Limb (tissue), 2 donors: Measurements from ENCODE around the gene PRKN.

Source experiments
- DNase-seq, 2 donors: peaks; one replicate each; pipeline ENCODE4 v3.0.0-alpha.2; 2016; ENCODE audit errors: extremely low spot score in 2 of 2

PRKN gene

DNA sequence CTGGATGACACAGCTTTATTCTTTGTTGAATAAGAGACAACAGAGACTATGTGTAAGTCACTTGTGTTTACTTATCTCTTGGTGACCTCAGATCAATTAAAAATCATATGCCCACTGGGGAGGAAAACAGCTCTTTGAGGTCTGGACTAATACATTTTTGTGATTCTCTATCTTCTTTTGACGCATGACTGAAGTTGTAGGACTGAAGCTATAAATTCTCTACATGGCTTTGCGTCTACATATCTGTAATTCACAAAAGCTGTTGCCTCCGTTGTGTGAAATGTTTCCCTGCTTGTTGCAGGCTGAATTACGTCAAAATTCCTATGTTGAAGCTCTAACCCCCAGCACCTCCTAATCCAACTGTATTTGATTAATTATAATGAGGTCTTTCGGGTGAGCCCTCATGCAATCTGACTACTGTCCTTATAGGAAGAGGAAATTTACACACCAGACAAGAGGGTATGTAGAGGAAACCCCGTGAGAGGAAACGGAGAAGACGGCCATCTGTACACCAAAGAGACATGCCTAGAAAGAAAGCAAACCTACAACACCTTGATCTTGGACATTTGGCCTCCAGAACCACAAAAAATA is 481.6 kb downstream of the PRKN start:
- no peak for DNase-seq

DNA sequence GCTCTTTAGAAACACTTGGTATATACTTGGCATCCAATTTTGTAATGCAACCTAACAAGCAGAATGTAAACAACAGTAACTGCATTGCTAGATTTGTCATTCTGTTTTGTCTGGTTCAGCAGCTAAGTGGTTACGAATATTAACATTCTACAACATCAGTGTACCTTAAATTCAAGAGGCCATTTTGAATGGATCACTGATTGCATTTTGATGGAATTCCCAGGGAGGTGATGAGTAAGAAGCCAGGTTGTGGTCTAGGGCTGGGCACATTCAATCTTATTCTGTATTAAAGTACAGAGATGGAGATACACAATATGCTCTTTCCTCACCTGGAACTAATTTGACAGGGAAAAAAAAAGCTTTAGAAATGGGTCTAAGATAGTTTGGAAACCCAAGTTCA is 483.5 kb downstream of the PRKN start:
- no peak for DNase-seq

DNA sequence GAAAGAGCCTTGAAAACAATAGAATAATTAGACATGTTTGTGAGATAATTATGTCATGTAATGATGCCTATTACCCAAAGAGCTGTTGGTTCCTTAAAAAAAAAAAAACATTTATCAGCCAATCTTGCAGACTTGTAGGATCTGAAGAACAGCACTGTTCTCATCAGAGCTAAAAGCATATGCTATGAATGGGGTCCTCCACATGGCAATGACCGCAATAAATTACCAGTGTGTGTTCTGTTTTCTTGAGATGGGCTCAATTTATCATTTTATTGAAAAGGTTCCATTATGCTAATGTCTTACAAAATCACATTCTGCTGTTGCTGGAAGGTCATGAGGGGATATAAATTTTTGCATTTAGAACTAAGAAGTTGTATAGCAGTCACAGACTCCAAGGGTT is 484.7 kb downstream of the PRKN start:
- DNase-seq = no peak

DNA sequence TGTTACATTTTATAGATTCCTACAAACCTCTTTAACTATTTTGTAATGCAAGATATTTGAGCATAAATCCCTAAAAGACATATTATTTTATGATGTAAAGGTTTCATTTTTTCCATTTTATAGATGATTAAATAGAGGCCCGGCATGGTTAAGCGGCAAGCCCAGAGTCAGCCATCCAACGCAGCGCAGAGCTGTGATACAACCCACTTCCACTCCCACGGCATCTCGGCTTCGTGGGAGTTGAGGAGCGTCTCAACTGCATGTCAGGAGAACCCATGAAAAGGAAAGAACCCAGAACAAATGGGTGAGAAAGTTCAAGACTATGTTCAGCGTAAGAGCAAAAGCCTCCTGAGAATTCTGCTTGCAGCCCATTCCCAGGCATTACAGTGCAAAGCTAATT is 488.2 kb downstream of the PRKN start:
- no peak for DNase-seq

DNA sequence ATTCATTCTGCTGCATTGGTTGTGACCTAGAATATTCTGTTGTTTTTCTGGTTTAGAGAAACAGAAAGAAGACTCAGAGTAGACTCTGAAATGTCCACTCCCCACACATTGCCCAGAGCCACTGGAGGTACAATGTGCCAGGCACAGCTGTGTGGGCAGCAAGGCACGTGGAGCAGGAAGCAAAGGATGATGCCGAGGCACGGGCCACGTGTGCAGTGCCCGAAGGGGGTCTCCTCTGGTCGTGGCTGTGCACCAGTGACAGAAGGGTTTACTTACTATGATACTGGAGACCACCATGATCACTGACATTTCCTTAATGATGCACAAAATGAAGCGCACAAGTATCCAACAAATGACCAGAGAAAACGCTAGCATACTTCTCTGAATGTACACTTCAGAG is 488.9 kb downstream of the PRKN start:
- no peak for DNase-seq

DNA sequence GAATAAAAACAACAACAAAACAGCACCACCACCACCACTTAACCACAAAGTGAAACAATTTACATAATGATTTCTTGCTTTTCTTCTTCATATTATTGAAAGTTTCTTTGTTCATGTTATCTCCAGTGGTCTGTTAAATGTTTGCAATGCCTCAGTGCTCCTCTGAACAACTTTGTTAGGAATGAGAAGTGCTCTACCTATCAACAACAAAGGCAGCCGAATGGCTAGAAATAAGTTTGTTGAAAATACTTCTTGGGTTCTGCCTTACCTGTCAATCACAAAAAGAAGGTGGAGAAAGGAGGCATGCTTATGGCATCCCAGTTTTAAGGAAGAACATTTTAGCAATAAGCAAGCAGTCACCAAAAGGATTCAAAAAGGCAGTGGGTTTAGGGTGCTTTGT is 490.2 kb downstream of the PRKN start:
- no peak for DNase-seq

DNA sequence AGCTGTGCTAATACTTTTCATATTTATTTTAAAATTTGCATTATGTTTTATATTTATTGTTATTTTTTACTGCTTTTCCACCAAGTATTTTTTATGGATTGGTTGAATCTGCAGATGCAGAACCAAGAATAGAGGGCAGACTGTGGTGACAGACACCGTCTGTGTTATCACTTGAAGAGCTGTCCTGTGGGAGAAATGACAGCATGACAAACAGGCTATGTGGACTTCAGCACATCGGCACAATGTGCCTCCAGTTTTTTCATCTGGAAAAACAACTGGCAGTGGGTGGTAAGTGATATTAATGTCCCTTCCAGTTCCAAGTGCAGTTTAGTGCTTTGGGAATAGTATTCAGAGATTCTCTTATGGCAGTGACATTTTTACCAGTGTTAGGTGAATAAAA is 492.9 kb downstream of the PRKN start:
- DNase-seq = no peak

DNA sequence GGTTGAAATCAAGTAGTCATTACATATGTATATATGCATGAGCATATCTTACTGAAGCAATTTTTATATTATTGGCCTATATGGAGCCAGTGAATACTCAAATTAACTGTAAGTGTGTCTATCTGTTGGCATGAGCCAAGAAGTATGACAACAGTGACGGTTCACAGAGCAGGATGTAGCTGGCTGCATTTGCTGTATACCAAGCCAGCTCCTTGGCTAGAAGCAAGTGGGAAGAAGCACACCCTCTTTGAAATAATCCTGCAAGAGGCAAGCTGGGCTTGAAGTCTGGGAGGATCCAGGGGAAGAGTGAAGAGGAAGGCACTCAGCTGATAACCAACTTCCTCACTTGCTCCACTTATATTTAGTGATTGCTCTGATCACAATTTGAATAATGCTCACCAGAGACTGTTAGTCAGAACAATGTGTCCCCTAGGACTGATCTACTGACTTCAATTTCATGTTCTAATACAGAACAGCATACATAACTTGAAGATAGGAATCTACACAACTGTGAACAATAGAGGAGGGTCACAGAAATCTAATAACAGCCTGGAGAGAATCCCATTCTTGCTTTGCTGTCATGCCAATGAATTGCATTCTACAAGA is 497.3 kb downstream of the PRKN start:
- DNase-seq = no peak

DNA sequence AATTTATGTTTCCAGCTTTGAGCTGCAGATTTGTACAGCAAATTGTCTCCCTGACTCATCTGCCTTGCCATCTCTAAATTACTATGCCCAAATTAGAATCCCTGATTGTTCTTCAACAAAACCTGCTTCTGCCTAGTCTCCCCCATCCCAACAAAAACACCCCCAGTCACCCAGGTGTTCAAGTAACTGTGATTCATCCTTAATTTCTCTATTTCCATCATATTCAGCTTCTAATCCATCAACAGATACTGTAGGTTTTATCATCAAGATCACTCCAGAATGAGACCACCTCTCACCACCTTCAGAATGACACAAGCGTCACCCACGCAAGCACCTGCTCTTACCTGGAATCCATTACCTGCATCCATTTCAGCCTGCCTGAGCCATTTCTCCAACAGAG is 498.5 kb downstream of the PRKN start:
- DNase-seq = no peak

DNA sequence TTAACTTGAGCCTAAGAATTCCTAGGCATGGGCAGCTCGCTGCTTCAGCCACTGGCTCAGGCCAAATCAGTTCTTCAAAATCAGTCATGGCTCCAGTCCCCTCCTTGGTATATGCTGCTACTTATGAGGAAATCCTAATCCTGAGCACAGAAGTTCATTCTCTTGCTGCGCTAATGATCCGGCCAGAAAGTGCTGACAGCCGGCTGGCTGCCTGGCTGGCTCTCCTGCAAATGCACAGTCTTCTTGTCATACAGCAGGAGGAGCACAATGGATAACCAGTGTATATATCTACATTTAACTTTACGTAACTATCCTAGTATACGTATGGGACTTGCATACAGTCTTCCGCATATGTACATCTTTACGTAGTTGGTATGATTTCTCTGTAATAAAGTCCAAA is 500.8 kb downstream of the PRKN start:
- no peak for DNase-seq

DNA sequence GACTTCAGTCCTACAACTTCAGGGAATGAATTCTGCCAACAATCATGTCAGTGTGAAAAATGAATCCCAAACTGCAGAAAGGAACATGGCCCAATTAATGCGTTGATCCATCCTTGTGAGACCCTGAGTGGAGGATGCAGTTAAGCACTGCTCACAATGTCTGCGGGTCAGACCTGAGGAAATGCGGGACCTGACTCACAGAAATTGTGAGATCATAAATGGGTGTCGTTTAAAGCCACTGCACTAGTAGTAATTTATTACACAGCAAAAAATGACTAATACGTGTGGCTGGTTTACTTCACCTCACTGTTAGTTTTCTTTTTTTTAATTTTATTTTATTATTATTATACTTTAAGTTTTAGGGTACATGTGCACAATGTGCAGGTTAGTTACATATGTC is 505.0 kb downstream of the PRKN start:
- no peak for DNase-seq

DNA sequence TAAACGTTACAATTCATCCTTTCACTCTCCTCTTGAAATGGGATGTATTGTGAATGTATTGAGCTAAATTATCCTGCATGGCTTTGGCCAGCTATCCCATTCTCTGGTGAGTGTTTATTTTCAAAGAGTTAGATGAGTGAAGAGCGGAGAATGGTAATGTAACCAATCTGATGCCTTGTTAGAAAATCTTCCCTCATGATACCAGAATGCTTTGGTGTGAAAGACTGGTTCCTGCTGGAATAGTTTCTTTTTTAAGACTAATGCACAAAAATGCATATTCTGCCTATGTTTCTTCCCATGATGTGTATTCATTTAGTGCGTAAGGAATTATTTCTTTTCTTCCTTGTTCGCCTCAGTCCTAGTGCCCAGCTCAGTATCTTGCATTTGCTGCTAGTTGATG is 506.7 kb downstream of the PRKN start:
- DNase-seq = no peak

DNA sequence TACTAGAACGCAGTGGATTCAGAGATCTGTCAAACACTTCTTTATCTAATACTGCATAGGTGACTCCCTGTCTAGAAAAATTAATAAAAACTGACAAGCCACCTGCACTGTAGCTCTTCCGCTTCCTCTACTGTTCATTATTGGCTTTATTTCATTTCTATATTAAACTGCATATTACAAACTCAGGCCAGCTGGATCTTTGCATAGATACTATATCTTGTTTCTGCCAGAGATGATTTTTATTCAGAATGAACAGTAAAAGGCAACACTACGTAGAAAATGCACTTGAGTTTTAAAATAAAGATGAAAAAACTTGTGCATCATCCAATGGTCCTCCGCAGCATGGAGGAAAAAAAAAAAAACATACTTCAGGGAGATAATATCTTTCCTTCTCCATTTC is 508.3 kb downstream of the PRKN start:
- DNase-seq = no peak

DNA sequence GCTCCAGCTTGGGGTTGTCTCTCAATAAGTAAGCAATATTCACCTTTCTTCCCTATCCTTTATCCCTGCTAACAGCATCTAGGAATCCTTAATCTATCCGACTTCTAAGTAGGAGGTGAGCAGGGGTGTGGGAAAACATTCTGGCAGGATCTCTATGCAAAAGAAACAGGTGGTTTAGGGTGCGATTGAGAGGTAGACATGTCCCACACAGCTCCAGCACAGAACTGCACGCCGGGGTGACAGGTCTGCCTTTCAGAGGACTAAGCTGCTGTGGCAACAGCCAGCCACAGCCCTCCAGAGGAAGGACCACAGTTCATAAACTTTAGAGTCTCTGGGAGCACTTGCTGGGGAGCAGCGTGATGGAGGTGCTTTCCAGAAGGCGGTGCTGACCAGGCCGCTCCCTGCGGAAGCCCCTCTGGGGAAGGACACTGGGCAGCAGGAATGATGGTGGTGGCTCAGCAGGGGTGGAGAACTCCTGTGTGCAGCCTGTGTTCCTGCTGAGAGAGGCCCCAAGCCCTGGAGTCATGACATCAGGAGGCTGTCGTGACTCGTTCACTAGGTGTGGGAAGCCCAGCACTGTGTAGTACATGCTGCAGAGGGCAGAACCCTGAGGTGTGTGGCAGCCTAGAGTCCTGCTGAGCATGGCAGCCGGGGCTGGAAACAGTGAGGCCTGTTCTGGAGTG is 509.6 kb downstream of the PRKN start:
- no peak for DNase-seq

DNA sequence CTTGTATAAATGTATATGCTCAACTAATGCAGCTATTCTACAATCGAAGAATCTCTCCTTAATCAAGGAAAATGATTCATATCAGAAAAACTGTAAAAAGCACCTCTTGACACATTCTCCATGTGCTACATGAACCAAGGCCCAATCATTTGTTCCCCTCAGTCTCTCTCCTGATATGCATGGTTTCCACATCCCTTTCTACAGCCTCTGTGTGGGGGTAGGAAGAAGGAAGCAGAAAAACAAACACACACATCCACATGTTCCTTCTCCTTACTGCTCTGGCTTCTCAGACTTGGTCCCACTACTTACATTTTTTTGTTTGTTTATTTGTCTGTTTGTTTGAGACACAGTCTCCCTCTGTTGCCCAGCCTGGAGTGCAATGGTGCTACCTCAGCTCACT is 510.5 kb downstream of the PRKN start:
- DNase-seq = no peak

DNA sequence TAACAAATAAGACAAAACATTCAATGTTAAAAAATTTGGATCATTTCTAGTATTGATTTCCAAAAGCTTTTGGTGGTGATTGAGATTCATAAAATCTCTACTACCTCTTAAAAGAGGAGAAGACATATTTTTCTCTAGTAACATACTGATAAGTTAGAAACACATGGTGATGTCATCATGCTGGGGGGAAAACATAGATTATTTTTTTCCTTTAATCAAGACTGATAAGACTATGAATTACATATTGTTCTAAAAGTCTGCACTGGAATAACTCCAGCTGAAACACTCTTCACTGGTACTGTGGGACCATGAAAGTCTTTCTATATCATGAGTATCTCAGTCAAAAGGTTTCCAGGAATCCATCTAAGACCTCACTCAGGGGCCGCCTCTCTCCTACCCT is 515.8 kb downstream of the PRKN start:
- DNase-seq = no peak

DNA sequence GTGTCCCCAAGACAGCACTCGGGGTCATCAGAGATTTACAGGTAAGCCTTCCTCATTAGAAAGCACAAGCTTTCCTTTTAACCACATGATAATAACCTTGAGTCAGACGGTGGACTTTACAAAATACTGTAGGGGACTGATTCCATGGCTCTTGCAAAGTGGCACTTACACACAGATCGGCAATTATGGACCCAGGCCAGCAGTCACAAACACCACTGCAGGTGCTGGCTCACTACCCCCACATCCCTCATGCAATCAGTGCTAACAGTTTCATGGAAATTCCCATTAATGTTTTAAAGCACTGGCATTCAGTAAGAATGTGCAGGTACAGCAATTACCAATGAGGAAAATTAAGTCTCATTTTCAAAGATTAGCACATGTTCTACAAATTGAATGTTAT is 516.5 kb downstream of the PRKN start:
- DNase-seq = no peak

DNA sequence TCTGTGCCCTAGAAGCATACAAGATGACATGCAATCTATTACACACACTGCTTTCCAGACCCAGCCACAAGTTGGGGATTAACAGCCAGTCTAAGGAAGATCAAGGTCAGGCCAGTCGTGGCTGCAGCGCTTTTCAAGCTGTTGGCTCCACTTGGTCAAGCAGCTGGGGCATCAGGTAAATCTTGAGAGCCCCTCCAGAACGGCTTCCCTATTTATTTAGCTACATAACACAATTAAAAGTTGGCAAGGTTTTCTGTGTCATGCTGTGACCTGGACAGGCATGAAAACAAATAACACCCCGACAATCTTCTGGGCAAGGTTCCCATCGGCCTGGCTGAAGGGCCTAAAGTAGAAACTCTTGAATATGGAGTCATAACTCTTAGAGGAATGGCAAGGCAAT is 524.3 kb downstream of the PRKN start:
- DNase-seq = no peak

DNA sequence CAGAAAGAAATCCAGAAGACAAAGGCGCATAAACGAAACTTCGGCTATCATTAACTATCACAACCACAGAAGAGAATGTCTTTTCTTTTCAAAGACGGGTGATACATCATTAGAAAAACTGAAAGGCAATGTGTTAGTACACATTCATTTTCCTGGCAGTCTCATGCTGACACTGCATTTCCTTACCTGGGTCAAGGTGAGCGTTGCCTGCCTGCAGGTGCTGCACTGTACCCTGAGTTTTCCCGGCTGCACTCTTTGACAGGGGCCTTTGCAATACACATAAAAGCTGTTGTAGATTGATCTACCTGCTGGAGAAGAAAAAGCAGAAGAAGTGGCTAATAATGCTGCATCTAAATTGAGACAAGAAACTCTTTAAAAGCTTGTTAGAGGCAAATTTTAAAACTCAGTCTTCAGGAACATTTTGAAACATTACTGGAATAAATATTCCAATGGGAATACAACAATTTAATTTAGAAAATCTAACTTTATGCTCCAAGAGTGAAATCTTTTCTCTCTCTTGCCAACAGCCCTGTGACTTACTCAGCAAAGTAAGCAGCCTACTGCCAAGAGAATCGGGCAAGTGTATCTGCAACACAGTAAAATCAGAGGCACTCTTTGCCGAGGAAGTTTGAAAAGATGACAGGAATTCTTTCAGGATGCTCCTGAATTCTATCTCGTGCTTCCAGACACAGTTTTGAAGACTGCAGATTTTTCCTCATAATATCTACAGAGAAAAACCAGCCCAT is 526.4 kb downstream of the PRKN start:
- no peak for DNase-seq

DNA sequence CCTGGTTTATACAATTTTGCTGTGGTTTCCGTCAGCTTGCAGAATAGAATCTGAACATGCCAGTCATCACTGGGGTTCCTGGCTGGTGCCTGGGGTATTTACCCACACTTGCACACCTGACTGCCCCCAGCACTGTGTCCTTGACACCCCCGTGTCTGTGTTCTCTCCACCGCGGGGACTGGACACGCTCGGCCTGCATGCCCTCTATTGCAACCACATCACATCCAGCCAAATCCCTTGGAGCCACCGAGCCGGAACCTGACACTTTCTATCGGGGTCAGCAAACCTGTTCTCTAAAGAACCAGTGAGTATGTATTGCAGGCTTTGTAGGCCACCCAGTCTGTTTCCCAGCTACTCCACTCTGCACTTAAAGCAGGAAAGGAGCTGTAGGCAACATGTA is 527.5 kb downstream of the PRKN start:
- DNase-seq = no peak

DNA sequence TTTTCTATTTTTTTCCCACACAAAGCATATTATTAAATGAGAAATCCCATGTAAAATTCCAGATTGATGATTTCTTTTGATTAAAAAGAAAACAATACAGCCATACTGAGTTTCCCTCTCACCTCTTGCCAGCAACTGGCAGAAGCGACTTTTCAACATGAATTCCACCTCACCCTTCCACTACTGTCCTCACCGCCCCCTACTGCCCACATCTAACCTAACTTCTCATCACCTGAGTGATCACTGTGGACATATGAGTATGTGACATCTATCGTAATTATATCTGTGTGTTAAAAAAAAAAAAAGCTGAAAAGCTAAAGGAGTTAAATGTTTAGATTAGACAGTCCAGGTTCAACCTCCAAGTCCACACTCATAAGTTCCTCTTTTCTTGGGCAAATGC is 528.6 kb downstream of the PRKN start:
- DNase-seq = no peak

DNA sequence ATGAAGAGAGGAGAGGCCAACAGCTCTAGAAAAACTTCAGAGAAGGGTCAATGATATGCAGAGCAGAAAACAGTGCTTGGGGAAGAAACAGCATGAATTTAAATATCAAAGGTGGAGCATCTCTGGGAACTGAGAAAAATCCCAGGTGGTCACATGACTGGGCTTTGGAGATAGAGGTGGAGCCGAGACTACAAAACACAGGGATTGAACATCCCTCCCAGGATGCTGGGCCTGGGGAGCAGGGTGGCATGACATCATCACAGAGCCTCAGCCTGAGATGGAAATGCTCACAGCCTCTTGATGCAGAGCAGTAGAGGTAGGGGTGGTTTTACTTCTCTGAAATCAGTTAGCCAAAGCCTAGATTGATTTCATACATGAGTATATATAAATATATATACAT is 529.5 kb downstream of the PRKN start:
- no peak for DNase-seq

DNA sequence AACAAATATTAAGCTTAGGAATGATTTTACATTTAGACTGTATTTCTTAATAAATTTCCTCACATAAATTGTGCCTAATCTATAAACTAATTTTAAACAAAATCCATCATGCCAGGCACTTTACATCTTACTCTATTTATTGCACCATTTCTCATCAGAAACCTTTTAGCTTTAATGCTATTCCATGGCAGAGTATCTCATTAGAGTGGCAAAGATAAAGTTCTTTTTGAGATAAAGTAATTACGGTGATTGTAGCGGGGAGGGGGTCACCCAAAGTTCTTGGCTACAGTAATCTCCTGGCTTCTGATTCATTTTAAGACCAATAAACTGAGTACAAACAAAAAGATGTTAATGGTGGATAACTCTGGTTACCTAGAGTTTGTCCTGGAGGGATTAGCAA is 532.1 kb downstream of the PRKN start:
- no peak for DNase-seq
